ENCODE data around the gene MACROD1. TPM values are rescaled to one million over a fixed set of nuclear protein-coding genes. Genes with fewer than 3 reads are reported as not detected.

Gene MACROD1
- total RNA-seq, 4 donors from 2014 or later: 30.6 to 45.0 (median 35.0) TPM

DNA sequence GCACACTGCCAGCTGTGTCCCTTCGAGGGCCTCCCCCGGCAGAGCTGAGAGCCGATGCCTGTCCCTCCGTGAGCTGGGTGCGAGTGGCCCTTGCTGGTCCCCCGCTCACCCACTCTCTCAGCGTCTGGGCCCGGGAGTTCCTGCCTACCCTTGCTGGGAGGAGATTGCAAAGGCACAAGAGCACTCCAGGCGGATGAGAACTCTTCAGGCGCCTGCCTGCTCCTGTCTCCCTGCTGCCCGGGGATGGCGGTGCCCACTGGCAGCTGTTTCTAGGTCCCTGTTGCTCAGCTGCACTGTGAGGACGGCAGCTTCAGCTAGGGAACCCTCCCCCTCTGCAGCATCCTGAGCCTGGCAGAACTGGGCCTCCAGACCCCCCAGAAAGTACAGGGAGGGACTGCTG is 69.1 kb downstream of the MACROD1 start:
- no peaks in the 10 kb centered on the region for H3K36me3 ChIP-seq
- 42 to 48% methylated on average over 7 to 13 of the region's 13 CpGs for WGBS, 2 donors
- H3K9me3 ChIP-seq: no peaks in the 10 kb centered on the region
- TF ChIP-seq EP300 (IDR thresholded peaks at IDR 0.05): no peak
- TF ChIP-seq, protein P1, sequence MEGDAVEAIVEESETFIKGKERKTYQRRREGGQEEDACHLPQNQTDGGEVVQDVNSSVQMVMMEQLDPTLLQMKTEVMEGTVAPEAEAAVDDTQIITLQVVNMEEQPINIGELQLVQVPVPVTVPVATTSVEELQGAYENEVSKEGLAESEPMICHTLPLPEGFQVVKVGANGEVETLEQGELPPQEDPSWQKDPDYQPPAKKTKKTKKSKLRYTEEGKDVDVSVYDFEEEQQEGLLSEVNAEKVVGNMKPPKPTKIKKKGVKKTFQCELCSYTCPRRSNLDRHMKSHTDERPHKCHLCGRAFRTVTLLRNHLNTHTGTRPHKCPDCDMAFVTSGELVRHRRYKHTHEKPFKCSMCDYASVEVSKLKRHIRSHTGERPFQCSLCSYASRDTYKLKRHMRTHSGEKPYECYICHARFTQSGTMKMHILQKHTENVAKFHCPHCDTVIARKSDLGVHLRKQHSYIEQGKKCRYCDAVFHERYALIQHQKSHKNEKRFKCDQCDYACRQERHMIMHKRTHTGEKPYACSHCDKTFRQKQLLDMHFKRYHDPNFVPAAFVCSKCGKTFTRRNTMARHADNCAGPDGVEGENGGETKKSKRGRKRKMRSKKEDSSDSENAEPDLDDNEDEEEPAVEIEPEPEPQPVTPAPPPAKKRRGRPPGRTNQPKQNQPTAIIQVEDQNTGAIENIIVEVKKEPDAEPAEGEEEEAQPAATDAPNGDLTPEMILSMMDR (IDR thresholded peaks at IDR 0.05): no peak
- TF ChIP-seq POLR2A (IDR thresholded peaks at IDR 0.05): no peak
- H3K27ac ChIP-seq: peak overlapping the region; percentile 45 to 86 (median 68)
- H3K4me1 ChIP-seq: peaks cover 0 to 92% (median 45%) of the 10 kb centered on the region in 4 donors
- H3K4me3 ChIP-seq: no peak overlapping the region
- DNase-seq (ENCODE audit: low spot score in 2 of 2): no peak
- H3K27me3 ChIP-seq: no peaks in the 10 kb centered on the region

DNA sequence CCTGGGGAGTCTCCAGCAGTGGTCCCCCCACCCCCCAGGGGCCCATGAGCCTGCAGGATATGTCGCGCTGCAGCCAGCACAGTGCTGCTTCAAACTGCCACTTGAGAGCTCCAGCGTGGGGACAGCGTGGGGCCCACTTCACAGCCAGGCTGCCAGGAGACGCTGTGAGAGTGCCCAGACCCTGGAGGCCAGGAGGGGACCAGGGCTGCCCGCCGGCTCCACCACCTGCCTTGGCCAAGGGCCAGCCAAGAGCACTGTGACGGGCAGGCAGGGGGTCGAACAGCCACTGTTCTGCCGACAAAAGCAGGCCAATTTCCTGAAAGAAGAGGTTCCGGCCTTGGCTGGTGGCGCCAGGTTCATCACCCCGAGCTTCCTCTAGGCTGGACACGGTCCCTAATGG is 70.0 kb downstream of the MACROD1 start:
- H3K4me3 ChIP-seq: no peak overlapping the region
- H3K36me3 ChIP-seq: no peaks in the 10 kb centered on the region
- peak overlapping the region in 2 of 4 donors; percentile 83 to 86 for H3K27ac ChIP-seq
- 73% methylated on average over 11 of the region's 14 CpGs; no CpG with 5 or more reads in 1 of the 2 donors for WGBS, 2 donors
- H3K4me1 ChIP-seq: peaks cover 0 to 92% (median 39%) of the 10 kb centered on the region in 4 donors
- H3K9me3 ChIP-seq: no peaks in the 10 kb centered on the region
- TF ChIP-seq, protein P1 (IDR thresholded peaks at IDR 0.05): no peak
- no peak for TF ChIP-seq POLR2A (IDR thresholded peaks at IDR 0.05)
- no peak for TF ChIP-seq EP300 (IDR thresholded peaks at IDR 0.05)
- DNase-seq (ENCODE audit: low spot score in 2 of 2): no peak
- no peaks in the 10 kb centered on the region for H3K27me3 ChIP-seq

DNA sequence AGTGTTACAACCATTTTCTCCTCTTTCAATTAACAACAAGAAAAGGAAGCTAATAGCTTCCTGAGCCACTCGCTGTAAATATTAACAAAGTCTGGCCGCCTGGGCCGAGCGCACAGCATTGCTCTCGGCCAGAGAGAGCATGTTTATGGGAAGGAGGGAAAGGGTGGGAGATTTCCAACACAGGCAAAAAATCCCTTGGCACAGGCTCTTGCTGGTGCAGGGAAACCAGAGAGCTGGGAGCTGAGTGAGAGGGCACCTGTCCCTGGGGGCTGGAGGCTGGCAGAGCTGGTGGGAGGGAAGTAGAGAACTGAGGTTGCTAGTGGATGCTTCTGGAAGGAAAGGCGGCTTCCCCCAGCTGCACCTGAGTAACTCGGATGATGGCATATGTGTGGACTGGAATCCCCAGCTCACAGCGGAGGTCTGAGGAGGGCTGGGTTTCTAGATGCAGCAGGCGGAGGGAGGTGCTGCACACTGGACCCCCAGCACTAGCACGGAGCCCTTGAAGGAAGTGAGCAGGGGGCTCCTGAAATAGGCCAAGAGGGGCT is 70.6 kb downstream of the MACROD1 start:
- peak overlapping the region in 2 of 4 donors; percentile 83 to 86 for H3K27ac ChIP-seq
- H3K4me3 ChIP-seq: no peak overlapping the region
- DNase-seq (ENCODE audit: low spot score in 2 of 2): no peak
- TF ChIP-seq POLR2A (IDR thresholded peaks at IDR 0.05) (no peak), EP300 (IDR thresholded peaks at IDR 0.05) (no peak)
- TF ChIP-seq, protein P1 (IDR thresholded peaks at IDR 0.05): no peak
- H3K4me1 ChIP-seq: peaks cover 0 to 92% (median 36%) of the 10 kb centered on the region in 4 donors
- no peaks in the 10 kb centered on the region for H3K9me3 ChIP-seq
- no peaks in the 10 kb centered on the region for H3K36me3 ChIP-seq
- WGBS, 2 donors: 64 to 67% methylated on average over 10 of the region's 10 CpGs
- no peaks in the 10 kb centered on the region for H3K27me3 ChIP-seq

DNA sequence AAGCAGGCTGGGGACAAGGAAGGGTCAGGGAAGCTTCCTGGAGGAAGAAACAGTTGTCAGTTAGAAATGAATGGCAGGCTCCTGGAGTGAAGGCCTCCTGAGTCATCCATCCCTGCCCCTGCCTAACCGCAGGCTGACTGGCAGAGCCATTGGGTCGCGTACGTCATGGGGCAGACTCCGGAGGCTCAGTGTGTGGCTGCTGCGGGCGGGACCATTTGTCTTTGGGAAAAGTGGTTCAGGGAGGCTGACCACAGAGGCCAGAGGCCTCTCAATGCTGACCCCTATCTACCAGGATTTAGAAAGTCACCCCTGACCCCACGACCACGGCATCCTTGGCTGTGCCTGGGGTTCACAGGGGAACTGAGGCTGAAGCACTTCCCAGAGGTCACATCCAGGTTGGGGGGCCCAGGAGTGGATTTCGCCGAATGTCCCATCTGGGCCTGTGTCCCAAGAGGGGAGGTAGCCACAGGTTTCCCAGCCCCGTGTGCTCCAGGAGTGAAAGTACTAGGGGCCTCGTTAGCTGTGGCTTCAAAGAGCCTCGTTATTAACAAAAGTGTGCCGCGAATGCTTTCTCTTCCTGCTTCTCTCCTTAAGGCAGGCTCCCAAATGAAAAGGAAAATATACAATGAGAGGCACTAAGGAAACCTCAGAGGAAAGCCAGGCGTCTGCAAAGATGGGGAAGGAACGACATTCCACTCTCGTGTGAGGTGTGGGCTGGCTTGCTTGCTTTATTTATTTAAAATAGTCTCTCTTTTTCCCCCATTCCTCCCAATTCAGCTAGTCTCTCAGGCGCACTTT is 71.3 kb downstream of the MACROD1 start:
- no peaks in the 10 kb centered on the region for H3K36me3 ChIP-seq
- peaks cover 0 to 98% (median 36%) of the 10 kb centered on the region in 4 donors for H3K4me1 ChIP-seq
- 38 to 51% methylated on average over 20 of the region's 20 CpGs for WGBS, 2 donors
- DNase-seq (ENCODE audit: low spot score in 2 of 2): no peak
- H3K4me3 ChIP-seq: no peak overlapping the region
- H3K27ac ChIP-seq: peak overlapping the region in 3 of 4 donors; percentile 45 to 86 (median 83)
- peak in 1 of 2 donors; percentile 38 for TF ChIP-seq EP300 (IDR thresholded peaks at IDR 0.05)
- no peak for TF ChIP-seq POLR2A (IDR thresholded peaks at IDR 0.05)
- H3K27me3 ChIP-seq: no peaks in the 10 kb centered on the region
- H3K9me3 ChIP-seq: no peaks in the 10 kb centered on the region

DNA sequence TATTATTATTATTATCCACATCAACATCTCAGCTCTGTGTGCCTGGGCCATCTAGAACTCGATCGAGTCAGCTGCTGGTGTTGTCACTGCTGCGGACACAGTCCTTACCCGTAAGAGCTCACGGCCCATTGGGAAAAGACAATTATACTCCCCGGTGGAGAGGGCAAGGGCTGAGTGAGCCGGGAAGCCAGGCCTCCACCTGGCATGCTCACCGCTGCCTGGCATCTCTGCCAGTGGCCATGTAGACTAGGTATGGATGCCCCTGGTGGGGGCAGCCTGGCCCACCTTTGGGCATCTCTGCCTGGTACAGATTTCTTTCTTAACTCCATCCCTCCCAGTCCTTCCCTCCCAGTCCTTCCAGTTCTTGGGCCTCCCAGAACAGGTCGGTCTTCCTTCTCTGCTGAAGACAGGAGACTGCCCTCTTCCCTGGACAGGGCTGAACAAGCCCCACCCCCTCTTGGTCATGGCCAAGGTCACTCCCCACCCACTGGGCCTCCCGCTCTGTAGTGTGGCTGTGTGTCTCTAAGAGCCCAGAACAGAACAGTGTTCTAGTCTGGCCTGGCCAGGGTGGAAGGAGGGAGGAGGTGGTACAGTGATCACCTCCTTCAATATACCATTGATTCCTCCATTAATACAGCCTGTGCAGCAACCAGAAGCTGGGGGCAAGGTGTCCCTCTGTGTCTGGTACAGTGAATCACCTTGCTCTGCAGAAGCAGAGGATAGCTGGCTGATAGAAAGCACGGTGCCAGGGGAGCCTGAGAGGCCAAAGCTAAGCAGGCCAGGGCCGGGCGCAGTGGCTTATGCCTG is 72.5 kb downstream of the MACROD1 start:
- Histone ChIP-seq H3K27ac (peak overlapping the region in 2 of 4 donors; percentile 83 to 86), H3K27me3 (no peaks in the 10 kb centered on the region), H3K4me1 (peaks cover 0 to 100% (median 38%) of the 10 kb centered on the region in 4 donors), H3K9me3 (no peaks in the 10 kb centered on the region), H3K36me3 (no peaks in the 10 kb centered on the region), H3K4me3 (no peak overlapping the region)
- WGBS, 2 donors: 70 to 85% methylated on average over 12 to 13 of the region's 13 CpGs
- DNase-seq (ENCODE audit: low spot score in 2 of 2): no peak
- TF ChIP-seq, protein P1 (IDR thresholded peaks at IDR 0.05): no peak
- TF ChIP-seq POLR2A (IDR thresholded peaks at IDR 0.05): no peak
- TF ChIP-seq EP300 (IDR thresholded peaks at IDR 0.05): no peak
